Adrenal gland (tissue), 12 donors: ENCODE results near the gene KIAA1614. TPM values are rescaled to one million over a fixed set of nuclear protein-coding genes. Genes with fewer than 3 reads are reported as not detected.

ENCODE experiments used
- DNase-seq, 7 donors: peaks; one replicate each; pipeline ENCODE4 v3.0.0-alpha.2; 2019 to 2020
- H3K27ac ChIP-seq, 5 donors: fragments of 200-600 bp; sonication (generic) in 4 of 5; 1 replicate in 3 of 5; 2 replicates in 2 of 5; pipeline versions ENCODE4 v1.5.1 to v1.8.0; 2016 to 2020; ENCODE audit warnings: mild to moderate bottlenecking in 1 of 5
- H3K27me3 ChIP-seq: fragments of 200-600 bp; 2 replicates; pipeline ENCODE4 v1.8.0; 2021
- H3K36me3 ChIP-seq, 2 donors: fragments of 200-600 bp; replicated peaks in 1 of 2; 1 replicate in 1 of 2; 2 replicates in 1 of 2; pipeline versions ENCODE4 v1.5.1 to v1.8.0; 2018 to 2022
- H3K4me1 ChIP-seq, 2 donors: fragments of 200-600 bp; replicated peaks in 1 of 2; 1 replicate in 1 of 2; 2 replicates in 1 of 2; pipeline versions ENCODE4 v1.5.1 to v1.8.0; 2018 to 2021
- H3K4me3 ChIP-seq, 4 donors: fragments of 200-600 bp; sonication (generic) in 3 of 4; one replicate each; pipeline ENCODE4 v1.5.1; 2016 to 2018
- H3K9me3 ChIP-seq, 3 donors: fragments of 200-600 bp; sonication (generic) in 1 of 3; replicated peaks in 1 of 3; 1 replicate in 2 of 3; 2 replicates in 1 of 3; pipeline versions ENCODE4 v1.5.1 to v1.8.0; 2016 to 2021
- POLR2A ChIP-seq, 2 donors: fragments of 450-650 bp; IDR thresholded peaks; one replicate each; pipeline ENCODE4 v1.6.1; 2017; ENCODE audit warnings: antibody characterized with exemption in 2 of 2, mild to moderate bottlenecking in 2 of 2, moderate library complexity in 1 of 2
- WGBS, 4 donors: extraction: QIAGEN DNeasy Blood & Tissue Kit in 2 of 4; methylation state at CpG; one replicate each; pipeline versions ENCODE4 v1.1.5 to v1.1.7; 2013 to 2017; 5-methylcytosine and 5-hydroxymethylcytosine counted together
- intact Hi-C, 2 donors: fragments of 100-400 bp; cut with DNase I; formaldehyde crosslinking; loops; one replicate each; pipeline versions ENCODE4 v1.14.1 to v1.15.0; 2022 to 2023
- polyA plus RNA-seq, 3 donors: library from polyadenylated mRNA; stranded (reverse); fragments of 200-250 nt in 2 of 3; fragments of 350-450 nt in 1 of 3; fragmentation: Illumina TruSeq in 1 of 3; extraction: RNeasy Lipid Tissue Mini Kit (QIAGEN cat#74804) in 1 of 3; gene quantifications; one replicate each; pipeline ENCODE4 v1.2.3, GENCODE V29; 2013 to 2014
- total RNA-seq, 9 donors: library from RNA; depleted of rRNA in 4 of 9; stranded (reverse); fragments of >200 nt in 4 of 9; fragments of 120-200 nt in 1 of 9; fragmentation: NEBNext Ultra II Directional in 1 of 9; extraction: Animal tissue kit (Norgen Biotek cat#: 25700) in 1 of 9; gene quantifications; one replicate each; pipeline versions ENCODE4 v1.1.0 to v1.2.4, GENCODE V29; 2013 to 2023
- TF ChIP-seq, protein P1 (sequence below), 6 experiments: fragments of 450-650 bp in 4 of 6; fragments of 200-600 bp in 2 of 6; sonication (generic) in 1 of 6; IDR thresholded peaks; 1 replicate in 5 of 6; 2 replicates in 1 of 6; pipeline versions ENCODE4 v1.5.1 to v1.8.0; 2016 to 2021; ENCODE audit warnings: antibody characterized with exemption in 6 of 6, mild to moderate bottlenecking in 2 of 6, moderate library complexity in 1 of 6
- donor health status: healthy with polysubstance abuse.
- donor health status: Bipolar disorder and iron deficiency.
- donor health status: DM: yes; HTN: yes; CAD: no.
- donor health status: DM: no; HTN: no; CAD: no.
- donor health status: DM: no; HTN: no; CAD: no.
- donor health status: DM: yes; HTN: yes; CAD: no.

Gene KIAA1614
- total and polyA plus RNA-seq, 12 donors, result 0.18 to 6.9 (median 1.2) TPM

DNA sequence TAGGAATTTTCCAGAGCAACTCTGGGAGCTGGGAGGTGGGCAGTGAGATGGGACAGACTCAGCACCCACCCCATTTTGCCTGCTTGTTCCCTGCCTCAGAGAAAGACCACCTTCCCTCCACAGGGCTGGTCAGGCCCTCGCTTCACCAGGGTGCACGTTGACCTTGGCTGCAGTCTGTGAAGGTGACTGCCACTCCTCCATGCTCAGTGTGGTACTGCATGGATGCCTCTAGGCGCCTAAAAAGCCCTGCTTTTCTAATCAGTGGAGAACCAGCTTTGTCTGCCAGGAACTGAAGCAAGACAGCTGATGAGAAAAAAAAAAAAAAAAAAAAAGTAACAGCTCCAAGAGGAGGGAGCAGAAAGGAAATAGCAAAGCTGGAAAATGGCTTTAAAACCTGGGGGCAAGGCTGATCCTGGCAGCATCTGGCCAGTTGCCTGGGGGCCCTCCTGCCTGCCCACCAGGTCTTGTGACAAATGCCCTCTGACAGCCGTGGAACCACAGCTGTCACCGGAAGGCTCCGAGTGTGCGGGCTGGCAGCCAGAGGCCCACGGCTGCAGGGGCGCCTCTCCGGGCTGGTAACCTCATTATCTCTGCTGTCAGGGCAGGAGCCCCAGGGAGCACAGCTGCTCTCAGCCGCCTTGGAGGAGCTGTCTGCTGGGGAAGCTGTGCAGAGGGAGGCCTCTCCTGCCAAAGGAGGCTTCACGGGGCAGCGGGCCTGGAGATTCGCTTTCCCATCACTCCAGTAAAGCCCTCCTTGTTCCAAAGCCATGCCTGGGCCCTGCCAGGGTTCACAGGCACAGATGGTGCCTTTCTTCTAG, 13.7 kb downstream of the KIAA1614 start:
- WGBS, 4 donors, result 38 to 57% (median 47%) methylated on average over 2 to 14 of the region's 14 CpGs
- Histone ChIP-seq H3K36me3 (no peaks in the 10 kb centered on the region), H3K27ac (peak overlapping the region in 2 of 5 donors; percentile 66 to 73), H3K4me3 (no peak overlapping the region), H3K4me1 (peaks cover 0 to 20% of the 10 kb centered on the region in 2 donors), H3K9me3 (no peaks in the 10 kb centered on the region), H3K27me3 (no peaks in the 10 kb centered on the region)
- intact Hi-C loops, result no loop called here
- TF ChIP-seq, protein P1, sequence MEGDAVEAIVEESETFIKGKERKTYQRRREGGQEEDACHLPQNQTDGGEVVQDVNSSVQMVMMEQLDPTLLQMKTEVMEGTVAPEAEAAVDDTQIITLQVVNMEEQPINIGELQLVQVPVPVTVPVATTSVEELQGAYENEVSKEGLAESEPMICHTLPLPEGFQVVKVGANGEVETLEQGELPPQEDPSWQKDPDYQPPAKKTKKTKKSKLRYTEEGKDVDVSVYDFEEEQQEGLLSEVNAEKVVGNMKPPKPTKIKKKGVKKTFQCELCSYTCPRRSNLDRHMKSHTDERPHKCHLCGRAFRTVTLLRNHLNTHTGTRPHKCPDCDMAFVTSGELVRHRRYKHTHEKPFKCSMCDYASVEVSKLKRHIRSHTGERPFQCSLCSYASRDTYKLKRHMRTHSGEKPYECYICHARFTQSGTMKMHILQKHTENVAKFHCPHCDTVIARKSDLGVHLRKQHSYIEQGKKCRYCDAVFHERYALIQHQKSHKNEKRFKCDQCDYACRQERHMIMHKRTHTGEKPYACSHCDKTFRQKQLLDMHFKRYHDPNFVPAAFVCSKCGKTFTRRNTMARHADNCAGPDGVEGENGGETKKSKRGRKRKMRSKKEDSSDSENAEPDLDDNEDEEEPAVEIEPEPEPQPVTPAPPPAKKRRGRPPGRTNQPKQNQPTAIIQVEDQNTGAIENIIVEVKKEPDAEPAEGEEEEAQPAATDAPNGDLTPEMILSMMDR (IDR thresholded peaks at IDR 0.05), result no peak
- no peak for TF ChIP-seq POLR2A (IDR thresholded peaks at IDR 0.05)
- DNase-seq, result peak in 5 of 7 donors; percentile 20 to 86 (median 38)

DNA sequence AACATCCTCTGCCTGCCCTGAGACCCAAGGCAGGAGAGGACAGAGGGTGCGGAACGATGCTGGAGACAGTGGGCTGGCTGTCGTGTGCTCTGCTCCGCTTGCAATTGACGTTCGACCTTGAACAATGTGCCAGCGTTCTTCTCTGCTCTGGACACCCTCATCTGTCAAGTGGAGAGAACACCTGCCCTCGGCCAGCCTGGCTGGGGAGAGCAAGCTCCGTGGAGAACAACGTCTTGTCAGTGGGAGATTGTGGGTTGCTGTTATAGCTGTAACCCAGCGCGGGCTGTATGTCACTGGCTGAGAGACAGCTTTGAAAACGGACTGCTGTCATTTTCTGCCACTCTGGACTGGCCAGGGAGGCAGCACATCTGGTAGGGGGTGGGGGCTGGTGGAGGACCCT, 14.7 kb downstream of the KIAA1614 start:
- H3K27ac ChIP-seq, result peak overlapping the region in 1 of 5 donors; percentile 66
- H3K36me3 ChIP-seq, result no peaks in the 10 kb centered on the region
- peak in 1 of 7 donors; percentile 80 for DNase-seq
- no peaks in the 10 kb centered on the region for H3K9me3 ChIP-seq
- 55 to 58% (median 55%) methylated on average over 5 to 13 of the region's 13 CpGs; no CpG with 5 or more reads in 1 of the 4 donors for WGBS, 4 donors
- intact Hi-C loops, result no loop called here
- H3K4me1 ChIP-seq, result peaks cover 0 to 24% of the 10 kb centered on the region in 2 donors
- H3K4me3 ChIP-seq, result no peak overlapping the region
- H3K27me3 ChIP-seq, result no peaks in the 10 kb centered on the region
- TF ChIP-seq, protein P1 (IDR thresholded peaks at IDR 0.05), result no peak

DNA sequence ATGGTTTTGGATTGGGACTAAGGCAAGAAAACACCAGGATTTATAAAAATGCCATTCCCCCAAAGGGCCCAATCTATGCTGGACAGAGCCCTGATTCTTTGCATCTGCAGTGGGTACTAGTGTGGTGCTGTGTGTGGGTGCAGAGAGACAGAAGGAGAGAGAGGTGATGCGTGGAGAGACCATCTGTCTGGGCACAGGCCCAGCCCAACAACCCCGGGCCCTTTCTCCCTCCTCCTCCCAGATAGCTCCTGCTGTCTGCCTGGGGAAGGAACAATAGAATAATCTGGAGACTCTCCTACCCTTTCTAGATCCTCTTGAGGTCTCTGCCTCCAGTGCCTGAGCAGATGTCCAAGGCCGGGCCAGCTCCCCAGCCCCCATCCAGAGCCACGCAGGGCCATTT, 15.1 kb downstream of the KIAA1614 start:
- no peaks in the 10 kb centered on the region for H3K9me3 ChIP-seq
- intact Hi-C loops, result no loop called here
- peaks cover 0 to 26% of the 10 kb centered on the region in 2 donors for H3K4me1 ChIP-seq
- H3K27ac ChIP-seq, result peak overlapping the region in 1 of 5 donors; percentile 66
- WGBS, 4 donors, result 64 to 84% (median 69%) methylated on average over 3 to 4 of the region's 4 CpGs
- TF ChIP-seq, protein P1 (IDR thresholded peaks at IDR 0.05), result no peak
- TF ChIP-seq POLR2A (IDR thresholded peaks at IDR 0.05), result no peak
- no peak overlapping the region for H3K4me3 ChIP-seq
- H3K27me3 ChIP-seq, result no peaks in the 10 kb centered on the region
- no peak for DNase-seq
- H3K36me3 ChIP-seq, result no peaks in the 10 kb centered on the region

DNA sequence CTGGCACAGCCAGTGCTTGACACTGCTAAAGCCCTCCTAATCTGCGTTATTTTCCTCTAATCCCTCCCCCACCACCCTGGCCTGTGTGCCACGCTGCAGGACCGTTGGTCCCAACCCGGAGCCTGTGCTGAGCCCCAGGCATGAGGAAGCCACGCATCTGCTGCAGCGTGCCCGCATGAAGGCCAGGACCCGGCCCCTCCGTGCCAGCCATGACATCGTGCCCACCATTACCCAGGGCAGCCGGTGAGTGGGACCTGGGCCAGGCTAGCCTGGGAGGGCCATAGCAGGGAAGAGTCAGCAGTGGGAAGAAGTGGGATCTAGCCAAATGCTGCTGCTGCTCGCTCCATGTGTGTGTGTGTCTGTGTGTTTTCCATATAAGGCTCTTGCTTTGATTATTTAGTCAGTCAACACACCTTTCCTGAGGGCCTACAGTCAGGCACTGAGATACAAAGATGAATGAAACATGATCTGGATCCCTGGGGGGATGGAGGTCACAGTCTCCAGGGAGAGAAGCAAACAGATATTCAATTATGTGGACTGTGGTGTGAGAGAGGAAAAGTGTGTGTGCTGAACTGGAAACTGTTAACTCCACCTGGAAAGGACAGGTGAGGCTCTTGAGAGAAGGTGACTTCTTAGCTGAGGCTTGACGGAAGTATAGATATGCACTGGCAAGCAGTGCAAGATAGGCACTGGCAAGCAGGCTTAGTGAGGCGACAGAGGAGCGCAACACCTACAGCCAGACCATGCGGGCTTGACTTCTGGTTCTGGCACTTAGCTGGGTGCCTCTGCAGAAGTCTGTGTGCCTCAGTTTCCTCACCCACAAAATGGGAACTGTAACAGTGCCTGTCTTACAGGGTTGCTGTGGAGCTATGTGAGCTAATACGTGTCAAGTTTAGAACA, 15.9 kb downstream of the KIAA1614 start:
- DNase-seq, result no peak
- Histone ChIP-seq H3K27me3 (no peaks in the 10 kb centered on the region), H3K9me3 (no peaks in the 10 kb centered on the region), H3K4me3 (no peak overlapping the region), H3K4me1 (peaks cover 0 to 26% of the 10 kb centered on the region in 2 donors), H3K36me3 (no peaks in the 10 kb centered on the region), H3K27ac (peak overlapping the region in 1 of 5 donors; percentile 66)
- 80 to 90% (median 86%) methylated on average over 8 to 17 of the region's 17 CpGs for WGBS, 4 donors
- TF ChIP-seq, protein P1 (IDR thresholded peaks at IDR 0.05), result no peak
- no peak for TF ChIP-seq POLR2A (IDR thresholded peaks at IDR 0.05)
- intact Hi-C loops, result no loop called here
